Activated T-helper 2 cell treated with anti-CD3 and anti-CD28 coated beads, Interferon-gamma antibody, Interleukin-2, Interleukin-4, amounts not matched to agents 10 μg/mL and 5 μg/mL and 100 μg/mL, durations not matched to agents 14 hours and 24 hours and 36 hours (primary cell): Measurements from ENCODE around the gene LGALSL. TPM values are rescaled to one million over a fixed set of nuclear protein-coding genes. Genes with fewer than 3 reads are reported as not detected.

Source experiments
- DNase-seq: peaks from one replicate; pipeline ENCODE4 v3.0.0; 2021; ENCODE audit warnings: low spot score
- H3K27ac Mint-ChIP-seq: one replicate; pipeline ENCODE4 v1.8.0; 2021; ENCODE audit warnings: mixed read lengths
- H3K27me3 Mint-ChIP-seq: one replicate; pipeline ENCODE4 v1.8.0; 2021; ENCODE audit warnings: low read depth, mixed read lengths
- H3K36me3 Mint-ChIP-seq: one replicate; pipeline ENCODE4 v1.8.0; 2021; ENCODE audit warnings: low read depth, mixed read lengths
- H3K4me1 Mint-ChIP-seq: one replicate; pipeline ENCODE4 v1.8.0; 2021; ENCODE audit warnings: low read depth, mixed read lengths
- H3K4me3 Mint-ChIP-seq: one replicate; pipeline ENCODE4 v1.8.0; 2021; ENCODE audit warnings: low read depth, mild to moderate bottlenecking, moderate library complexity, mixed read lengths
- H3K9me3 Mint-ChIP-seq: one replicate; pipeline ENCODE4 v1.8.0; 2021; ENCODE audit warnings: mixed read lengths
- intact Hi-C: fragments of 100-400 bp; cut with micrococcal nuclease; formaldehyde crosslinking; loops from one replicate; pipeline ENCODE4 v1.15.1; 2023
- total RNA-seq: library from RNA; stranded (reverse); gene quantifications from 2 replicates; pipeline ENCODE4 v1.2.3, GENCODE V29; 2022

Gene LGALSL
- total RNA-seq, 1 donor from 2014 or later, result 2.6 TPM

GRCh38 chr2:64498438-64498837, 44.5 kb downstream of the LGALSL start:
- Mint-ChIP-seq H3K27me3 (peaks cover 51% of the 10 kb centered on the region), H3K27ac (no peak overlapping the region), H3K4me1 (peaks cover 8% of the 10 kb centered on the region), H3K4me3 (no peak overlapping the region), H3K36me3 (no peaks in the 10 kb centered on the region), H3K9me3 (no peaks in the 10 kb centered on the region)
- no peak for DNase-seq
- intact Hi-C loops, result no loop called here

- no peak overlapping the region for H3K4me3 Mint-ChIP-seq
- DNase-seq, result no peak
- H3K4me1 Mint-ChIP-seq, result peaks cover 8% of the 10 kb centered on the region
- H3K36me3 Mint-ChIP-seq, result no peaks in the 10 kb centered on the region
- peaks cover 45% of the 10 kb centered on the region for H3K27me3 Mint-ChIP-seq
- intact Hi-C loops, result no loop called here
- no peaks in the 10 kb centered on the region for H3K9me3 Mint-ChIP-seq
- no peak overlapping the region for H3K27ac Mint-ChIP-seq
Observed at GRCh38 chr2:64500549-64500948, 46.6 kb downstream of the LGALSL start.

- Mint-ChIP-seq H3K4me1 (peaks cover 8% of the 10 kb centered on the region), H3K4me3 (no peak overlapping the region), H3K36me3 (no peaks in the 10 kb centered on the region), H3K9me3 (no peaks in the 10 kb centered on the region), H3K27ac (no peak overlapping the region), H3K27me3 (peaks cover 34% of the 10 kb centered on the region)
- intact Hi-C loops, result no loop called here
- no peak for DNase-seq
Observed at GRCh38 chr2:64501946-64502345, 48.0 kb downstream of the LGALSL start.

- no peaks in the 10 kb centered on the region for H3K9me3 Mint-ChIP-seq
- no peak for DNase-seq
- intact Hi-C loops, result no loop called here
- H3K4me3 Mint-ChIP-seq, result no peak overlapping the region
- H3K36me3 Mint-ChIP-seq, result no peaks in the 10 kb centered on the region
- H3K27me3 Mint-ChIP-seq, result peaks cover 33% of the 10 kb centered on the region
- no peak overlapping the region for H3K27ac Mint-ChIP-seq
- H3K4me1 Mint-ChIP-seq, result peaks cover 8% of the 10 kb centered on the region
Observed at GRCh38 chr2:64502860-64503259, 48.9 kb downstream of the LGALSL start.

GRCh38 chr2:64504774-64505720, 51.1 kb downstream of the LGALSL start:
- intact Hi-C loops, result no loop called here
- Mint-ChIP-seq H3K9me3 (no peaks in the 10 kb centered on the region), H3K27ac (no peak overlapping the region), H3K4me3 (no peak overlapping the region), H3K4me1 (peaks cover 3% of the 10 kb centered on the region), H3K27me3 (peaks cover 23% of the 10 kb centered on the region), H3K36me3 (no peaks in the 10 kb centered on the region)
- DNase-seq, result no peak

- H3K27me3 Mint-ChIP-seq, result peaks cover 20% of the 10 kb centered on the region
- intact Hi-C loops, result no loop called here
- DNase-seq, result no peak
- H3K9me3 Mint-ChIP-seq, result no peaks in the 10 kb centered on the region
- no peak overlapping the region for H3K27ac Mint-ChIP-seq
- no peaks in the 10 kb centered on the region for H3K4me1 Mint-ChIP-seq
- no peaks in the 10 kb centered on the region for H3K36me3 Mint-ChIP-seq
- no peak overlapping the region for H3K4me3 Mint-ChIP-seq
Observed at GRCh38 chr2:64506686-64507085, 52.7 kb downstream of the LGALSL start.

Other genes with a start within 250 kb of the LGALSL start
- gene AFTPH, start 70.2 kb downstream of the LGALSL start, total RNA-seq, result 34.6 and 36.6 TPM in 2 replicates
- gene SERTAD2, start 199.8 kb downstream of the LGALSL start, total RNA-seq, result 29.2 and 31.0 TPM in 2 replicates